ENCODE measurements around the gene STK10. TPM values are rescaled to one million over a fixed set of nuclear protein-coding genes. Genes with fewer than 3 reads are reported as not detected.

STK10 gene
- polyA plus RNA-seq, 2 of the 4 experiments (the other 2 are of a cell fraction): 4.3 to 13.1 TPM

- Histone ChIP-seq H3K4me1 (no peaks in the 10 kb centered on the region), H3K27ac (no peak overlapping the region), H3K9me3 (peaks cover 7% of the 10 kb centered on the region; the same call in 2 of the 3 replicates), H3K4me3 (no peak overlapping the region), H3K4me2 (no peak overlapping the region)
- FAIRE-seq: no peak
- TF ChIP-seq MAFK (IDR thresholded peaks at IDR 0.05; ENCODE audit: partially characterized antibody) (no peak), E2F6 (IDR thresholded peaks at IDR 0.05; ENCODE audit: borderline replicate concordance, low read depth) (no peak), NPAS2 (CRISPR knock-in tag; IDR thresholded peaks at IDR 0.05; ENCODE audit: borderline replicate concordance) (no peak), NFE2L2 (conservative IDR thresholded peaks at IDR 0.05; ENCODE audit: low read length) (no peak), HDAC2 (IDR thresholded peaks at IDR 0.05) (no peak)
- no peak for DNase-seq (ENCODE audit: low read depth in 1 of 2, low spot score in 1 of 2)
- ChIA-PET POLR2A (no interaction called here), CTCF (no interaction called here)
- WGBS (ENCODE audit: missing lambda C conversion rate): 100% methylated on average over 2 of the region's 2 CpGs
- ATAC-seq: no peak
These were observed 56.3 kb downstream of the STK10 start for GRCh38 chr5:172131690-172132089.

GRCh38 chr5:172129256-172129910, 58.6 kb downstream of the STK10 start:
- H3K27ac ChIP-seq: no peak overlapping the region
- no peak overlapping the region for H3K4me2 ChIP-seq
- CTCF ChIA-PET: interaction anchor here (0.7 to 1.5 kb wide), 3 partner anchors 23 to 164 kb away, joined by 3 to 8 read pairs (median 4); no protein-coding TSS in a partner anchor
- H3K4me3 ChIP-seq: no peak overlapping the region
- no peak for DNase-seq (ENCODE audit: low read depth in 1 of 2, low spot score in 1 of 2)
- POLR2A ChIA-PET: no interaction called here
- peaks cover 2% of the 10 kb centered on the region; the same call in 1 of the 3 replicates for H3K9me3 ChIP-seq
- no peak for ATAC-seq
- H3K4me1 ChIP-seq: no peaks in the 10 kb centered on the region
- 88% methylated on average over 10 of the region's 10 CpGs for WGBS (ENCODE audit: missing lambda C conversion rate)
- FAIRE-seq: no peak
- TF ChIP-seq REST (IDR thresholded peaks at IDR 0.05) (no peak), JUN (IDR thresholded peaks at IDR 0.05) (no peak), ESRRA (IDR thresholded peaks at IDR 0.05; ENCODE audit: borderline replicate concordance, low read length) (no peak), FOSL2 (IDR thresholded peaks at IDR 0.05) (no peak), FOSL2 (CRISPR knock-in tag; IDR thresholded peaks at IDR 0.05) (no peak), BCL3 (IDR thresholded peaks at IDR 0.05) (no peak)

- Histone ChIP-seq H3K4me2 (no peak overlapping the region), H3K4me3 (no peak overlapping the region), H3K27ac (no peak overlapping the region), H3K4me1 (no peaks in the 10 kb centered on the region), H3K9me3 (peaks cover 4% of the 10 kb centered on the region; the same call in 1 of the 3 replicates)
- ChIA-PET POLR2A (no interaction called here), CTCF (no interaction called here)
- no peak for FAIRE-seq
- no peak for ATAC-seq
- WGBS (ENCODE audit: missing lambda C conversion rate): 96% methylated on average over 5 of the region's 5 CpGs
- TF ChIP-seq FOXS1 (CRISPR knock-in tag; IDR thresholded peaks at IDR 0.05) (no peak), EHMT2 (IDR thresholded peaks at IDR 0.05; ENCODE audit: low read depth) (no peak), RFX5 (IDR thresholded peaks at IDR 0.05) (no peak), HDAC2 (IDR thresholded peaks at IDR 0.05) (no peak), SREBF2 (IDR thresholded peaks at IDR 0.05) (no peak), NFE2L2 (conservative IDR thresholded peaks at IDR 0.05; ENCODE audit: low read length) (no peak), HOXA7 (CRISPR knock-in tag; IDR thresholded peaks at IDR 0.05) (no peak), GATA3 (IDR thresholded peaks at IDR 0.05; ENCODE audit: borderline replicate concordance) (no peak), ESRRA (IDR thresholded peaks at IDR 0.05; ENCODE audit: borderline replicate concordance, low read length) (no peak), RAD21 (conservative IDR thresholded peaks at IDR 0.05 in 1 of 2, IDR thresholded peaks at IDR 0.05 in 1 of 2) (no peak), CBX2 (IDR thresholded peaks at IDR 0.05; ENCODE audit: borderline replicate concordance, low read depth) (no peak), ATOH8 (CRISPR knock-in tag; IDR thresholded peaks at IDR 0.05; ENCODE audit: low read depth) (no peak)
- DNase-seq (ENCODE audit: low read depth in 1 of 2, low spot score in 1 of 2): no peak
These were observed 60.4 kb downstream of the STK10 start for GRCh38 chr5:172127581-172127980.
